ENCODE results near the gene GPC3.

Gene GPC3

GRCh38 chrX:133650239-133650638 is 335.2 kb downstream of the GPC3 start:
- no peak for DNase-seq (ENCODE audit: low read depth)
- H3K4me3 ChIP-seq (ENCODE audit: low read depth, low read length): no peak overlapping the region
- TF ChIP-seq CTCF (conservative IDR thresholded peaks at IDR 0.05; ENCODE audit: low read depth, low read length): no peak

GRCh38 chrX:133649651-133650050 is 335.7 kb downstream of the GPC3 start:
- no peak overlapping the region for H3K4me3 ChIP-seq (ENCODE audit: low read depth, low read length)
- DNase-seq (ENCODE audit: low read depth): no peak
- TF ChIP-seq CTCF (conservative IDR thresholded peaks at IDR 0.05; ENCODE audit: low read depth, low read length): no peak

GRCh38 chrX:133648594-133648993 is 336.8 kb downstream of the GPC3 start:
- no peak for TF ChIP-seq CTCF (conservative IDR thresholded peaks at IDR 0.05; ENCODE audit: low read depth, low read length)
- no peak for DNase-seq (ENCODE audit: low read depth)
- no peak overlapping the region for H3K4me3 ChIP-seq (ENCODE audit: low read depth, low read length)

GRCh38 chrX:133646719-133647116 is 338.7 kb downstream of the GPC3 start:
- TF ChIP-seq CTCF (conservative IDR thresholded peaks at IDR 0.05; ENCODE audit: low read depth, low read length): no peak
- no peak for DNase-seq (ENCODE audit: low read depth)
- no peak overlapping the region for H3K4me3 ChIP-seq (ENCODE audit: low read depth, low read length)

- DNase-seq (ENCODE audit: low read depth): peak; percentile 84
- TF ChIP-seq CTCF (conservative IDR thresholded peaks at IDR 0.05; ENCODE audit: low read depth, low read length): no peak
- no peak overlapping the region for H3K4me3 ChIP-seq (ENCODE audit: low read depth, low read length)
These were observed 339.2 kb downstream of the GPC3 start for GRCh38 chrX:133645977-133646718.

GRCh38 chrX:133645256-133645655 is 340.1 kb downstream of the GPC3 start:
- H3K4me3 ChIP-seq (ENCODE audit: low read depth, low read length): no peak overlapping the region
- TF ChIP-seq CTCF (conservative IDR thresholded peaks at IDR 0.05; ENCODE audit: low read depth, low read length): no peak
- peak; percentile 53 for DNase-seq (ENCODE audit: low read depth)

Measured in choroid plexus epithelial cell (primary cell).